NCI-H510A (cell line): Measurements from ENCODE around the gene IGLL1.
"Not testable (repeated sequence)": the region's sequence is repeated elsewhere in the genome, so short reads cannot be mapped to it uniquely, and the experiment has no call there.

ENCODE experiments used
- DNase-seq: peaks from one replicate; lab custom pipeline; 2025; lab: John Stamatoyannopoulos, UW

IGLL1 gene

GRCh38 chr22:23579870-23580575 is at the start of gene IGLL1:
Gene IGLL1 (minus strand): TSS chr22:23580290. CDS start chr22:23580190, 100 bp downstream.
- DNase-seq, result no peak

- DNase-seq, result not testable (repeated sequence)
Observed at GRCh38 chr22:23628056-23628743, 48.1 kb upstream of the IGLL1 start.

- not testable (repeated sequence) for DNase-seq
Observed at GRCh38 chr22:23627401-23628055, 47.4 kb upstream of the IGLL1 start.

- DNase-seq, result no peak
Observed at GRCh38 chr22:23626286-23626975, 46.3 kb upstream of the IGLL1 start.

GRCh38 chr22:23622634-23623033 is 42.5 kb upstream of the IGLL1 start:
- DNase-seq, result no peak

GRCh38 chr22:23621916-23622315 is 41.8 kb upstream of the IGLL1 start:
- DNase-seq, result not testable (repeated sequence)

- no peak for DNase-seq
Observed at GRCh38 chr22:23621082-23621780, 41.1 kb upstream of the IGLL1 start.

- DNase-seq, result no peak
Observed at GRCh38 chr22:23613193-23613972, 33.3 kb upstream of the IGLL1 start.

- DNase-seq, result no peak
Observed at GRCh38 chr22:23609983-23610781, 30.1 kb upstream of the IGLL1 start.

GRCh38 chr22:23608583-23608982 is 28.5 kb upstream of the IGLL1 start:
- DNase-seq, result no peak

- no peak for DNase-seq
Observed at GRCh38 chr22:23606204-23607131, 26.4 kb upstream of the IGLL1 start.

GRCh38 chr22:23604939-23605712 is 25.0 kb upstream of the IGLL1 start:
- no peak for DNase-seq

- no peak for DNase-seq
Observed at GRCh38 chr22:23603266-23603665, 23.2 kb upstream of the IGLL1 start.

GRCh38 chr22:23598805-23599518 is 18.9 kb upstream of the IGLL1 start:
- no peak for DNase-seq

- not testable (repeated sequence) for DNase-seq
Observed at GRCh38 chr22:23597576-23598268, 17.6 kb upstream of the IGLL1 start.

- not testable (repeated sequence) for DNase-seq
Observed at GRCh38 chr22:23595904-23596303, 15.8 kb upstream of the IGLL1 start.

GRCh38 chr22:23591846-23592245 is 11.8 kb upstream of the IGLL1 start:
- DNase-seq, result no peak
